GM12874 (cell line): ENCODE data around the gene C6orf120.

Experiments
- CTCF ChIP-seq: IDR thresholded peaks from 2 replicates; pipeline ENCODE4 v1.5.1; 2011; ENCODE audit warnings: low read depth, mild to moderate bottlenecking, control low read depth, low read length, moderate library complexity; ENCODE audit not compliant: insufficient read depth

Gene C6orf120

GRCh38 chr6:169678342-169678741, 23.6 kb upstream of the C6orf120 start:
- no peak for TF ChIP-seq CTCF

- TF ChIP-seq CTCF, result no peak
These were observed 17.9 kb upstream of the C6orf120 start for GRCh38 chr6:169684056-169684455.

- no peak for TF ChIP-seq CTCF
These were observed 16.1 kb upstream of the C6orf120 start for GRCh38 chr6:169685860-169686259.

- TF ChIP-seq CTCF, result no peak
These were observed 12.6 kb upstream of the C6orf120 start for GRCh38 chr6:169689287-169689686.

GRCh38 chr6:169691260-169691659, 10.7 kb upstream of the C6orf120 start:
- TF ChIP-seq CTCF, result no peak

- TF ChIP-seq CTCF, result no peak
These were observed 9.4 kb upstream of the C6orf120 start for GRCh38 chr6:169692516-169692915.

GRCh38 chr6:169695131-169695530, 6.8 kb upstream of the C6orf120 start:
- TF ChIP-seq CTCF, result no peak

GRCh38 chr6:169697115-169697514, 4.8 kb upstream of the C6orf120 start:
- peak; percentile 46; the same call in 1 of the 2 replicates for TF ChIP-seq CTCF
